Keratinocyte (primary cell): ENCODE data around the gene COX5A.

Experiments
- EZH2 ChIP-seq: IDR thresholded peaks from one replicate; pipeline ENCODE4 v1.6.1; 2012; ENCODE audit warnings: inconsistent platforms, mild to moderate bottlenecking, low read length, moderate library complexity
- TF ChIP-seq, protein P1 (sequence below), 3 experiments: IDR thresholded peaks in 1 of 3; conservative IDR thresholded peaks in 1 of 3; optimal IDR thresholded peaks in 1 of 3; 2 replicates in 2 of 3; 3 replicates in 1 of 3; pipeline versions ENCODE3 to v1.5.1; 2011; ENCODE audit warnings: low read length in 3 of 3, mild to moderate bottlenecking in 3 of 3, moderate library complexity in 2 of 3, control low read depth in 1 of 3, inconsistent platforms in 1 of 3; ENCODE audit not compliant: insufficient read depth in 2 of 3; ENCODE audit errors: extremely low read depth in 1 of 3

DNA sequence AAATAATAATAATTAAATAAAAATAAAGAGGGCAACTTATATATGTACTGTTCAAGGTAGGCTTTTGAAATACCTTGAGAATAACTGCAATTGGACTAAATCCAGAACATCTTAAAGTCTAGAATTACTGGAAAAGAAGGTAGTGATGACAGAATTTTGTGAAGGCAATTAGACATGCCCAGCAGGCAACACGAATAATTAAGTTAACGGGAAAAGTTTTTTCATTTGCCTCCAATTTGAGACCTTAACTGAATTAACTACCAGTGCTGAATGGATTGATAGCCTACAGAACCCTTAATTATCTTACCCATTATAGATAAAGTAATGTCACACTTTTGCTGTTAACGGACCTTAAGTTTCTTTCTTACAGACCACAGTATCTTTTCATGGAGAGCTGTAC lies 13.3 kb downstream of the COX5A start:
- TF ChIP-seq, protein P1, sequence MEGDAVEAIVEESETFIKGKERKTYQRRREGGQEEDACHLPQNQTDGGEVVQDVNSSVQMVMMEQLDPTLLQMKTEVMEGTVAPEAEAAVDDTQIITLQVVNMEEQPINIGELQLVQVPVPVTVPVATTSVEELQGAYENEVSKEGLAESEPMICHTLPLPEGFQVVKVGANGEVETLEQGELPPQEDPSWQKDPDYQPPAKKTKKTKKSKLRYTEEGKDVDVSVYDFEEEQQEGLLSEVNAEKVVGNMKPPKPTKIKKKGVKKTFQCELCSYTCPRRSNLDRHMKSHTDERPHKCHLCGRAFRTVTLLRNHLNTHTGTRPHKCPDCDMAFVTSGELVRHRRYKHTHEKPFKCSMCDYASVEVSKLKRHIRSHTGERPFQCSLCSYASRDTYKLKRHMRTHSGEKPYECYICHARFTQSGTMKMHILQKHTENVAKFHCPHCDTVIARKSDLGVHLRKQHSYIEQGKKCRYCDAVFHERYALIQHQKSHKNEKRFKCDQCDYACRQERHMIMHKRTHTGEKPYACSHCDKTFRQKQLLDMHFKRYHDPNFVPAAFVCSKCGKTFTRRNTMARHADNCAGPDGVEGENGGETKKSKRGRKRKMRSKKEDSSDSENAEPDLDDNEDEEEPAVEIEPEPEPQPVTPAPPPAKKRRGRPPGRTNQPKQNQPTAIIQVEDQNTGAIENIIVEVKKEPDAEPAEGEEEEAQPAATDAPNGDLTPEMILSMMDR (optimal IDR thresholded peaks at IDR 0.05 in 1 of 3, IDR thresholded peaks at IDR 0.05 in 1 of 3, conservative IDR thresholded peaks at IDR 0.05 in 1 of 3; ENCODE audit: extremely low read depth in 1 of 3, insufficient read depth in 2 of 3, low read length in 3 of 3): no peak
- no peak for TF ChIP-seq EZH2
